Activated CD4-positive, alpha-beta T cell treated with anti-CD3 and anti-CD28 coated beads, Interleukin-2, amount 10 ng/mL, durations not matched to agents 24 days and 14 days (primary cell): Measurements from ENCODE around the gene MUC4. TPM values are rescaled to one million over a fixed set of nuclear protein-coding genes. Genes with fewer than 3 reads are reported as not detected.

Experiments
- total RNA-seq: library from RNA; stranded (reverse); gene quantifications from 2 replicates; pipeline ENCODE4 v1.2.3, GENCODE V29; 2022

The MUC4 gene
- total RNA-seq, 1 donor from 2014 or later = 0.68 TPM

Other genes starting within 250 kb of the MUC4 start
- 1.8 and 2.6 TPM in 2 replicates for gene APOD, start 228.0 kb downstream of the MUC4 start, total RNA-seq
- 2.9 and 3.7 TPM in 2 replicates for gene MUC20, start 91.0 kb downstream of the MUC4 start, total RNA-seq
- 101 and 110 TPM in 2 replicates for gene TNK2, start 96.6 kb upstream of the MUC4 start, total RNA-seq